ENCODE measurements around the gene ITGA3. TPM values are rescaled to one million over a fixed set of nuclear protein-coding genes. Genes with fewer than 3 reads are reported as not detected.
A peak's percentile ranks its signal among the peaks of the same experiment; 100 is the strongest.

The ITGA3 gene
- 10 to 100 TPM; 38.9 to 96.7 (median 58.6) TPM for total RNA-seq

GRCh38 chr17:50055426-50056216, at the start of gene ITGA3:
TSS of gene ITGA3 (plus strand) at chr17:50056110. CDS start at chr17:50056440, 330 bp downstream.
- H3K4me3 ChIP-seq, result peak within 1 kb of the TSS; percentile 72 to 95 (median 90)
- H3K4me1 ChIP-seq, result peaks cover 50 to 78% (median 76%) of the 10 kb centered on the region in 4 donors
- under 1% methylated on average over 51 of the region's 65 CpGs for WGBS
- DNase-seq (ENCODE audit: extremely low spot score), result peak; percentile 94
- no peaks in the 10 kb centered on the region for H3K36me3 ChIP-seq
- H3K27me3 ChIP-seq, result no peaks in the 10 kb centered on the region
- intact Hi-C loops (cut with DNase I), result no loop called here
- H3K9me3 ChIP-seq, result no peaks in the 10 kb centered on the region
- TF ChIP-seq EP300 (IDR thresholded peaks at IDR 0.05), result no peak
- peak; percentile 66 to 79 for TF ChIP-seq POLR2AphosphoS5 (IDR thresholded peaks at IDR 0.05)
- no peak for TF ChIP-seq CTCF (IDR thresholded peaks at IDR 0.05)
- peak within 1 kb of the TSS; percentile 91 to 97 (median 95) for H3K27ac ChIP-seq (replicated peaks in 1 of 4)

GRCh38 chr17:50009282-50009681, 46.6 kb upstream of the ITGA3 start:
- WGBS, result 73% methylated on average over 2 of the region's 2 CpGs
- H3K27ac ChIP-seq (replicated peaks in 1 of 4), result no peak overlapping the region
- TF ChIP-seq POLR2A (IDR thresholded peaks at IDR 0.05; ENCODE audit: low read depth), result no peak
- no peak for TF ChIP-seq POLR2AphosphoS5 (IDR thresholded peaks at IDR 0.05)
- TF ChIP-seq EP300 (IDR thresholded peaks at IDR 0.05), result no peak
- TF ChIP-seq CTCF (IDR thresholded peaks at IDR 0.05), result no peak
- no peak overlapping the region for H3K4me3 ChIP-seq
- peaks cover 0 to 32% (median 20%) of the 10 kb centered on the region in 4 donors for H3K9me3 ChIP-seq
- H3K4me1 ChIP-seq, result no peaks in the 10 kb centered on the region
- peaks cover 0 to 17% (median 0%) of the 10 kb centered on the region in 4 donors for H3K27me3 ChIP-seq
- H3K36me3 ChIP-seq, result no peaks in the 10 kb centered on the region
- no peak for DNase-seq (ENCODE audit: extremely low spot score)
- intact Hi-C loops (cut with DNase I), result no loop called here

GRCh38 chr17:50013079-50013478, 42.8 kb upstream of the ITGA3 start:
- Histone ChIP-seq H3K27ac (replicated peaks in 1 of 4) (no peak overlapping the region), H3K27me3 (peaks cover 0 to 15% (median 0%) of the 10 kb centered on the region in 4 donors), H3K4me1 (no peaks in the 10 kb centered on the region), H3K4me3 (no peak overlapping the region), H3K9me3 (peaks cover 0 to 32% (median 20%) of the 10 kb centered on the region in 4 donors), H3K36me3 (no peaks in the 10 kb centered on the region)
- 49% methylated on average over 2 of the region's 2 CpGs for WGBS
- TF ChIP-seq POLR2A (IDR thresholded peaks at IDR 0.05; ENCODE audit: low read depth) (no peak), CTCF (IDR thresholded peaks at IDR 0.05) (no peak), POLR2AphosphoS5 (IDR thresholded peaks at IDR 0.05) (no peak), EP300 (IDR thresholded peaks at IDR 0.05) (no peak)
- intact Hi-C loops (cut with DNase I), result no loop called here
- no peak for DNase-seq (ENCODE audit: extremely low spot score)

- WGBS, result 33% methylated on average over 1 of the region's 1 CpG
These were observed 41.3 kb upstream of the ITGA3 start for GRCh38 chr17:50014471-50015088.

More at GRCh38 chr17:50014471-50015088, 41.3 kb upstream of the ITGA3 start:
- H3K4me1 ChIP-seq, result no peaks in the 10 kb centered on the region
- TF ChIP-seq POLR2AphosphoS5 (IDR thresholded peaks at IDR 0.05), result no peak
- no peak for TF ChIP-seq POLR2A (IDR thresholded peaks at IDR 0.05; ENCODE audit: low read depth)
- TF ChIP-seq EP300 (IDR thresholded peaks at IDR 0.05), result no peak
- no peak for TF ChIP-seq CTCF (IDR thresholded peaks at IDR 0.05)
- DNase-seq (ENCODE audit: extremely low spot score), result no peak
- peaks cover 0 to 13% (median 0%) of the 10 kb centered on the region in 4 donors for H3K27me3 ChIP-seq
- H3K36me3 ChIP-seq, result no peaks in the 10 kb centered on the region
- peaks cover 0 to 20% (median 11%) of the 10 kb centered on the region in 4 donors for H3K9me3 ChIP-seq
- no peak overlapping the region for H3K4me3 ChIP-seq
- H3K27ac ChIP-seq (replicated peaks in 1 of 4), result no peak overlapping the region
- intact Hi-C loops (cut with DNase I), result no loop called here

Measured in esophagus muscularis mucosa (tissue), 4 donors.